ENCODE measurements around the gene THADA.

DNA sequence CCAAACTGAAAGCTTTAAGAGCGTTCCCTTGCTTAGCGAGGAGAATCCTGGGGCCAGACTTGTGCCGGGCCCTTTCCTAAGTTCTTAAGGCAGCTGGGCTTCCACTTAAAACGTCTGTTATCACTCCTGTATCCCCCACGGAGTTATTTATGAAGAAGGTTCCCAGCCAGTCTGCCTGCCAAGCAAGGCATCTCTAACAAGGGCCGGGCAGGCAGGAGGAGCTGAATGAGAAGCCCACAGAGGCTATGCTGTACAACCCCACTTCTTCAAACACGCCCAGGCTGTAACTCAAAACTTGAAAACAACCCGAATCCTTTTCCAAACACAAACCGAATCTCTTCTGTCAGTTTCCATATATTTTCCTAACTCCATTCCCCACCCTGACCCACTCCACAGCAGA, 330.4 kb downstream of the THADA start:
- TF ChIP-seq, protein P1, sequence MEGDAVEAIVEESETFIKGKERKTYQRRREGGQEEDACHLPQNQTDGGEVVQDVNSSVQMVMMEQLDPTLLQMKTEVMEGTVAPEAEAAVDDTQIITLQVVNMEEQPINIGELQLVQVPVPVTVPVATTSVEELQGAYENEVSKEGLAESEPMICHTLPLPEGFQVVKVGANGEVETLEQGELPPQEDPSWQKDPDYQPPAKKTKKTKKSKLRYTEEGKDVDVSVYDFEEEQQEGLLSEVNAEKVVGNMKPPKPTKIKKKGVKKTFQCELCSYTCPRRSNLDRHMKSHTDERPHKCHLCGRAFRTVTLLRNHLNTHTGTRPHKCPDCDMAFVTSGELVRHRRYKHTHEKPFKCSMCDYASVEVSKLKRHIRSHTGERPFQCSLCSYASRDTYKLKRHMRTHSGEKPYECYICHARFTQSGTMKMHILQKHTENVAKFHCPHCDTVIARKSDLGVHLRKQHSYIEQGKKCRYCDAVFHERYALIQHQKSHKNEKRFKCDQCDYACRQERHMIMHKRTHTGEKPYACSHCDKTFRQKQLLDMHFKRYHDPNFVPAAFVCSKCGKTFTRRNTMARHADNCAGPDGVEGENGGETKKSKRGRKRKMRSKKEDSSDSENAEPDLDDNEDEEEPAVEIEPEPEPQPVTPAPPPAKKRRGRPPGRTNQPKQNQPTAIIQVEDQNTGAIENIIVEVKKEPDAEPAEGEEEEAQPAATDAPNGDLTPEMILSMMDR (IDR thresholded peaks at IDR 0.05; ENCODE audit: insufficient read depth, low read length, poor library complexity, severe bottlenecking): no peak
- TF ChIP-seq EZH2phosphoT487 (conservative IDR thresholded peaks at IDR 0.05; ENCODE audit: low read length): no peak
